IMR-90 (cell line): ENCODE measurements around the gene ZMIZ1. TPM values are rescaled to one million over a fixed set of nuclear protein-coding genes. Genes with fewer than 3 reads are reported as not detected.

Source experiments
- ATAC-seq: fragments of 200-7000 bp; cut with Tn5 transposase; 2 replicates; pipeline ENCODE4 v1.9.1; 2020; ENCODE audit warnings: low read depth, mild to moderate bottlenecking, moderate library complexity
- BruUV-seq: library from RNA; stranded (reverse); fragments of 400-500 nt; replicated peaks from 2 replicates; lab custom pipeline; 2021; lab: Mats Ljungman, UMichigan
- CTCF ChIA-PET: fragments of 300-600 bp; formaldehyde crosslinking; extraction: SDS; loops from one replicate; lab custom pipeline; 2021; ENCODE audit warnings: antibody characterized with exemption; lab: Yijun Ruan, JAX
- POLR2A ChIA-PET: fragments of 300-600 bp; sonication (Branson Sonifier 250); formaldehyde crosslinking; loops from one replicate; lab custom pipeline; 2022; ENCODE audit warnings: antibody characterized with exemption; ENCODE audit not compliant: unreplicated experiment; lab: Charles Lee
- DNase-seq: peaks from one replicate; pipeline ENCODE4 v3.0.0; 2013
- H2AFZ ChIP-seq: replicated peaks from 2 replicates; pipeline ENCODE3; 2013; ENCODE audit warnings: low read length, mild to moderate bottlenecking; ENCODE audit not compliant: poor library complexity
- H2AK5ac ChIP-seq: 2 replicates; pipeline ENCODE4 v1.6.1; 2013; ENCODE audit warnings: low read depth, low read length, inconsistent platforms
- H2AK9ac ChIP-seq: replicated peaks from 2 replicates; pipeline ENCODE3; 2013; ENCODE audit warnings: mild to moderate bottlenecking, low read depth, low read length, moderate library complexity; ENCODE audit not compliant: poor library complexity
- H2BK120ac ChIP-seq: 2 replicates; pipeline ENCODE4 v1.6.1; 2013; ENCODE audit warnings: low read depth, low read length, inconsistent platforms
- H2BK15ac ChIP-seq: 3 replicates; pipeline ENCODE4 v1.6.1; 2013; ENCODE audit warnings: low read depth, low read length, inconsistent platforms
- H2BK20ac ChIP-seq: 2 replicates; pipeline ENCODE4 v1.6.1; 2013; ENCODE audit warnings: low read depth, mild to moderate bottlenecking, inconsistent platforms, low read length, moderate library complexity
- H2BK5ac ChIP-seq: 2 replicates; pipeline ENCODE4 v1.6.1; 2013; ENCODE audit warnings: mild to moderate bottlenecking, low read depth, low read length, inconsistent platforms; ENCODE audit not compliant: poor library complexity, severe bottlenecking
- H3K14ac ChIP-seq: replicated peaks from 2 replicates; pipeline ENCODE4 v1.6.1; 2013; ENCODE audit warnings: low read depth, low read length, inconsistent platforms
- H3K18ac ChIP-seq: 2 replicates; pipeline ENCODE4 v1.6.1; 2013; ENCODE audit warnings: low read depth, low read length, control low read depth
- H3K23ac ChIP-seq: 2 replicates; pipeline ENCODE4 v1.6.1; 2013; ENCODE audit warnings: low read depth, low read length, inconsistent platforms
- H3K27ac ChIP-seq: 2 replicates; pipeline ENCODE4 v1.5.1; 2013; ENCODE audit warnings: mild to moderate bottlenecking, control low read depth, low read length; ENCODE audit not compliant: insufficient read depth
- H3K27me3 ChIP-seq: 2 replicates; pipeline ENCODE4 v1.6.1; 2013; ENCODE audit warnings: low read length; ENCODE audit not compliant: control insufficient read depth, insufficient read depth
- H3K36me3 ChIP-seq: 2 replicates; pipeline ENCODE4 v1.6.1; 2013; ENCODE audit warnings: low read length, mixed read lengths; ENCODE audit not compliant: control insufficient read depth, insufficient read depth
- H3K4ac ChIP-seq: 2 replicates; pipeline ENCODE4 v1.6.1; 2013; ENCODE audit warnings: low read depth, low read length, inconsistent platforms
- H3K4me1 ChIP-seq: 2 replicates; pipeline ENCODE4 v1.6.1; 2013; ENCODE audit warnings: low read length, mixed read lengths; ENCODE audit not compliant: control insufficient read depth, insufficient read depth
- H3K4me2 ChIP-seq: 2 replicates; pipeline ENCODE4 v1.6.1; 2013; ENCODE audit warnings: low read depth, mild to moderate bottlenecking, control low read depth, low read length, moderate library complexity
- H3K4me3 ChIP-seq: 2 replicates; pipeline ENCODE4 v1.5.1; 2013; ENCODE audit warnings: low read depth, mild to moderate bottlenecking, control low read depth, low read length, moderate library complexity; ENCODE audit not compliant: insufficient read depth
- H3K56ac ChIP-seq: 2 replicates; pipeline ENCODE4 v1.6.1; 2013; ENCODE audit warnings: low read length, inconsistent platforms; ENCODE audit not compliant: insufficient read depth; ENCODE audit errors: extremely low read depth
- H3K79me1 ChIP-seq, 2 experiments: 2 replicates each; pipeline ENCODE4 v1.6.1; 2013; ENCODE audit warnings: low read length in 2 of 2, inconsistent platforms in 1 of 2, low read depth in 1 of 2
- H3K9ac ChIP-seq: 2 replicates; pipeline ENCODE4 v1.6.1; 2013; ENCODE audit warnings: low read depth, low read length, control low read depth
- H3K9me1 ChIP-seq: 2 replicates; pipeline ENCODE4 v1.6.1; 2013; ENCODE audit warnings: low read length, inconsistent platforms; ENCODE audit not compliant: insufficient read depth
- H3K9me3 ChIP-seq: 2 replicates; pipeline ENCODE4 v1.6.1; 2013; ENCODE audit warnings: low read length; ENCODE audit not compliant: control insufficient read depth, insufficient read depth
- H4K20me1 ChIP-seq: 2 replicates; pipeline ENCODE4 v1.6.1; 2013; ENCODE audit warnings: low read length, inconsistent platforms; ENCODE audit not compliant: insufficient read depth
- H4K5ac ChIP-seq: 2 replicates; pipeline ENCODE4 v1.6.1; 2013; ENCODE audit warnings: mild to moderate bottlenecking, low read depth, low read length, control low read depth
- H4K8ac ChIP-seq, 2 experiments: 2 replicates each; pipeline ENCODE4 v1.6.1; 2013; ENCODE audit warnings: low read depth in 2 of 2, low read length in 2 of 2, control low read depth in 1 of 2, inconsistent platforms in 1 of 2
- H4K91ac ChIP-seq: 2 replicates; pipeline ENCODE4 v1.6.1; 2013; ENCODE audit warnings: low read depth, low read length, inconsistent platforms; ENCODE audit not compliant: insufficient read depth
- NFE2L2 ChIP-seq: fragments of 150-350 bp; IDR thresholded peaks from 2 replicates; pipeline ENCODE4 v1.6.1; 2016; ENCODE audit warnings: low read depth, mild to moderate bottlenecking, low read length
- WGBS, 2 experiments: methylation state at CpG; one replicate each; pipeline versions ENCODE4 v1.1.5 to v1.1.7; 2013; ENCODE audit warnings: missing lambda C conversion rate in 2 of 2; ENCODE audit not compliant: insufficient read length in 1 of 2; ENCODE audit errors: extremely low coverage in 2 of 2; 5-methylcytosine and 5-hydroxymethylcytosine counted together
- dilution Hi-C: fragments of 300-500 bp; cut with HindIII; formaldehyde crosslinking; loops from one replicate; pipeline ENCODE4 v1.14.3; 2018; ENCODE audit warnings: low sequenced_read_pairs; ENCODE audit not compliant: unreplicated experiment
- in situ Hi-C: fragments of 300-500 bp; cut with MboI; formaldehyde crosslinking; loops from 3 replicates; pipeline ENCODE4 v1.14.3; 2019; ENCODE audit warnings: low sequenced_read_pairs, inconsistent platforms, mixed read lengths
- intact Hi-C: fragments of 100-400 bp; cut with micrococcal nuclease; formaldehyde crosslinking; loops from 2 replicates; pipeline ENCODE4 v1.10.0; 2022
- polyA plus RNA-seq, 3 experiments: library from polyadenylated mRNA; depleted of rRNA; stranded (reverse); fragments of >200 nt; gene quantifications; 2 replicates each; pipeline ENCODE4 v1.2.3, GENCODE V29; 2012; ENCODE audit warnings: low replicate concordance in 1 of 3
- total RNA-seq: library from RNA; depleted of rRNA; stranded (reverse); fragments of >200 nt; gene quantifications from 2 replicates; pipeline ENCODE4 v1.2.3, GENCODE V29; 2012
- TF ChIP-seq, protein P1 (sequence below): fragments of 150-350 bp; IDR thresholded peaks from 2 replicates; pipeline ENCODE4 v1.6.1; 2017; ENCODE audit warnings: mild to moderate bottlenecking, antibody characterized with exemption, low read length, low read depth

ZMIZ1 gene
- total and polyA plus RNA-seq, 2 of the 4 experiments (the other 2 are of a cell fraction), result 6.6 to 48.7 TPM

DNA sequence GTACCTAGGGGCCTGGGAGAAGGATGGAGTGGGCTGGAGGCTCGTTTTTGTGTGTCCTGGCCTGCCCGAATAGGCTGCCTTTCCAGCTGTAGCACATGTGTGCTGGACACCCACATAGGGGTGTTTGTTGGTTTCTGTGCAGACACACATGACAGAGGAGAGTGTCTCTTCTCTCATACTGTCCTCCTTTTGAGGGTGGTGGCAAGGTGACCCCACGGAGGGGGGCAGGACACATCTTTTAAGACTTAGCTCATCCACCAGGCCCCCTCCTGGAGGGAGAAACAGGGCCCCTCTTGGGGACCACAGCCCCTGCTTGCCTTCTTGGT lies 206.3 kb downstream of the ZMIZ1 start:
- H3K9me1 ChIP-seq, result peaks cover 43% of the 10 kb centered on the region
- ChIA-PET CTCF (no interaction called here), POLR2A (no interaction called here)
- peak overlapping the region; percentile 0; the same call in 1 of the 2 replicates for H3K4ac ChIP-seq
- intact Hi-C loops (no loop called here), in situ Hi-C loops (no loop called here), dilution Hi-C loops (no loop called here)
- no peak for ATAC-seq
- H3K56ac ChIP-seq, result no peak overlapping the region
- peaks cover 58 to 85% of the 10 kb centered on the region in 2 experiments for H3K79me1 ChIP-seq
- peak overlapping the region; percentile 33 for H2AK9ac ChIP-seq
- H2BK5ac ChIP-seq, result no peak overlapping the region
- no peak overlapping the region for H2BK15ac ChIP-seq
- H3K18ac ChIP-seq, result no peak overlapping the region
- no CpG with 5 or more reads among the region's 3 CpGs for WGBS, 2 experiments
- H2AK5ac ChIP-seq, result no peak overlapping the region
- H3K4me3 ChIP-seq, result no peak overlapping the region
- no peaks in the 10 kb centered on the region for H3K27me3 ChIP-seq
- H4K91ac ChIP-seq, result no peak overlapping the region; the same call in 1 of the 2 replicates
- H3K4me2 ChIP-seq, result no peak overlapping the region
- no peak overlapping the region for H3K9ac ChIP-seq
- BruUV-seq, result no TSS peak
- TF ChIP-seq NFE2L2, result no peak
- TF ChIP-seq, protein P1, sequence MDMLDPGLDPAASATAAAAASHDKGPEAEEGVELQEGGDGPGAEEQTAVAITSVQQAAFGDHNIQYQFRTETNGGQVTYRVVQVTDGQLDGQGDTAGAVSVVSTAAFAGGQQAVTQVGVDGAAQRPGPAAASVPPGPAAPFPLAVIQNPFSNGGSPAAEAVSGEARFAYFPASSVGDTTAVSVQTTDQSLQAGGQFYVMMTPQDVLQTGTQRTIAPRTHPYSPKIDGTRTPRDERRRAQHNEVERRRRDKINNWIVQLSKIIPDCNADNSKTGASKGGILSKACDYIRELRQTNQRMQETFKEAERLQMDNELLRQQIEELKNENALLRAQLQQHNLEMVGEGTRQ, result no peak
- H2AFZ ChIP-seq, result no peak overlapping the region
- no peak overlapping the region for H2BK120ac ChIP-seq
- no peak overlapping the region; the same call in 1 of the 2 replicates for H3K14ac ChIP-seq
- DNase-seq, result no peak
- no peak overlapping the region for H3K27ac ChIP-seq
- H2BK20ac ChIP-seq, result no peak overlapping the region
- no peaks in the 10 kb centered on the region for H3K9me3 ChIP-seq
- H3K36me3 ChIP-seq, result peaks cover 42% of the 10 kb centered on the region
- H4K5ac ChIP-seq, result no peak overlapping the region
- peaks cover 83% of the 10 kb centered on the region for H4K20me1 ChIP-seq
- H3K4me1 ChIP-seq, result peaks cover 24% of the 10 kb centered on the region
- no peak overlapping the region for H4K8ac ChIP-seq
- H3K23ac ChIP-seq, result peak overlapping the region; percentile 2; the same call in 1 of the 2 replicates
